22Rv1 (cell line): Measurements from ENCODE around the gene FKBP8.
A peak's percentile ranks its signal among the peaks of the same experiment; 100 is the strongest.

Source experiments
- H3K27ac ChIP-seq: fragments of 450-650 bp; 2 replicates; pipeline ENCODE4 v1.5.1; 2017
- CTCF ChIP-seq: fragments of 450-650 bp; IDR thresholded peaks from 2 replicates; pipeline ENCODE4 v1.5.1; 2017; ENCODE audit warnings: mild to moderate bottlenecking
- ZFX ChIP-seq: fragments of 450-650 bp; IDR thresholded peaks from 2 replicates; pipeline ENCODE4 v1.6.1; 2017; ENCODE audit warnings: antibody characterized with exemption, borderline replicate concordance

Gene FKBP8

GRCh38 chr19:18502638-18503294 is 40.6 kb downstream of the FKBP8 start:
- peak overlapping the region; percentile 86 for H3K27ac ChIP-seq
- TF ChIP-seq ZFX (no peak), CTCF (no peak)

- peak overlapping the region; percentile 86; the same call in 1 of the 2 replicates for H3K27ac ChIP-seq
- TF ChIP-seq CTCF (no peak), ZFX (no peak)
These were observed 41.1 kb downstream of the FKBP8 start for GRCh38 chr19:18502246-18502637.

GRCh38 chr19:18501832-18502231 is 41.5 kb downstream of the FKBP8 start:
- TF ChIP-seq CTCF: no peak
- no peak for TF ChIP-seq ZFX
- H3K27ac ChIP-seq: no peak overlapping the region

- 0 out of 2 replicates have a peak overlapping the region, but pooled peaks have one; percentile 20 for H3K27ac ChIP-seq
- no peak for TF ChIP-seq ZFX
- TF ChIP-seq CTCF: no peak
These were observed 42.0 kb downstream of the FKBP8 start for GRCh38 chr19:18501351-18501750.

- H3K27ac ChIP-seq: 0 out of 2 replicates have a peak overlapping the region, but pooled peaks have one; percentile 20
- TF ChIP-seq ZFX: no peak
- no peak for TF ChIP-seq CTCF
These were observed 42.6 kb downstream of the FKBP8 start for GRCh38 chr19:18500799-18501198.

- H3K27ac ChIP-seq: 0 out of 2 replicates have a peak overlapping the region, but pooled peaks have one; percentile 20
- TF ChIP-seq CTCF: no peak
- TF ChIP-seq ZFX: no peak
These were observed 43.0 kb downstream of the FKBP8 start for GRCh38 chr19:18500376-18500775.

GRCh38 chr19:18499055-18499775 is 44.2 kb downstream of the FKBP8 start:
- H3K27ac ChIP-seq: no peak overlapping the region
- TF ChIP-seq CTCF (no peak), ZFX (no peak)
